IPS-NIHi11 (cell line): ENCODE results near the gene UCN.
"Not testable (repeated sequence)": the region's sequence is repeated elsewhere in the genome, so short reads cannot be mapped to it uniquely, and the experiment has no call there.

Experiments used
- DNase-seq: peaks from one replicate; pipeline ENCODE4 v3.0.0; 2012; ENCODE audit warnings: mixed read lengths, low spot score

The UCN gene

DNA sequence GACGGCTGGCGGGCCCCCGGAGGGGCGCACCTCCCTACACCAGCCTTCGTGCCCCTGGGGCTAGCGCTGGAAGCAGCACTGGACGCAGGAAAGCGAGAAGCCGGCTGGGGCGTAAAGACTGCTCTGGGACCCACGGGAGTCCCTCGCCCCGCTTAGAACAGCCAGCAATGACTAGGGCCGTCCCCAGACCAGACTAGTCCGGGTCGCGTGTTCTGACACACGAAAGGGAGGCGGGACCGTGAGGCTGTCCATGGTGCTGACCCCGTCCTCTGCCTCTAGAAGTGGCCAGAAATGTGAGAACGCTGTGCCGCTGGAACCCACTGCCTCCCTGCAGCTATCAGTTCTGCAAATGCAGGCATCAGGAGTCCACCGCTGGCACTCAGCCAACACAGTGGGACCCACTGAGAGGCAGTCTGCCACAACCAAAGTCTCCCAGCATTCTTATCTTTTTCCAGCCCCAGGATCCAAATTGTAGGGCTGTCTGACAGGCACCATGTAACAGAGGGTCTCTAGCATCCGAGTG is at the start of gene UCN:
UCN (minus strand) TSS at position 87 of the 523 bp plus-strand sequence. CDS start 550 bp downstream, outside the sequence.
- DNase-seq: peak; percentile 83

GRCh38 chr2:27356382-27357181 is 48.3 kb upstream of the UCN start, which contains the start of gene GTF3C2:
GTF3C2 (minus strand) TSS chr2:27356764; CDS start chr2:27343554, 13,210 bp downstream.
- peak; percentile 92 for DNase-seq

DNA sequence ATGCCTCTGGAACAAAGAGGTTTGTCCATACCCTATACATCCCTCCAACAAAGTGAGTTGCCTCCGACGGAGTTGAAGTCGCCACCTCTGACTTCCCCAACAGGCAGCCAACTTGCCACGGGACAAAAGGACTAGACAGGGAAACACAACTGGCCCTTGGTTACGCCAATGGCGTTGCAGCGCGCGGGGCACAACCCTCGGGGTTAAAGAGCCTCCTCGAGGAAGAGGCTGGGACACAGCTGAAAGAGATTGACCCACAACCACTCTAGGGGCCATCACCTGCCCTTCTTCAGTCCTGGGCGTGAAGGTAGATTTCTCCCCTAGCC is 47.8 kb upstream of the UCN start:
- DNase-seq: peak; percentile 55

- DNase-seq: no peak
These were observed 46.3 kb upstream of the UCN start for GRCh38 chr2:27354597-27354927.

- DNase-seq: no peak
These were observed 45.7 kb upstream of the UCN start for GRCh38 chr2:27353762-27354596.

DNA sequence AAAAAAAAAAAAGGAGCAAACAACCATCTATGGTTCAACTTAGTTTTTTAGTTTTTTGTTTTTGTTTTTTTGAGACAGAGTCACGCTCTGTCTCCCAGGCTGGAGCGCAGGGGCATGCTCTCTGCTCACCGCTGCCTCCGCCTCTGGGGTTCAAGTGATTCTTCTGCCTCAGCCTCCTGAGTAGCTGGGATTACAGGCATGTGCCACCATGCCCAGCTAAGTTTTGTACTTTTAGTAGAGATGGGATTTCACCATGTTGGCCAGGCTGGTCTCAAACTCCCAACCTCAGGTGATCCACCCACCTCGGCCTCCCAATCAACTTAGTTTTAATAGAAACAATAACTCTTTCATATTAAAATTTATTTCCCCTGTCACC is 45.1 kb upstream of the UCN start:
- DNase-seq: not testable (repeated sequence)

DNA sequence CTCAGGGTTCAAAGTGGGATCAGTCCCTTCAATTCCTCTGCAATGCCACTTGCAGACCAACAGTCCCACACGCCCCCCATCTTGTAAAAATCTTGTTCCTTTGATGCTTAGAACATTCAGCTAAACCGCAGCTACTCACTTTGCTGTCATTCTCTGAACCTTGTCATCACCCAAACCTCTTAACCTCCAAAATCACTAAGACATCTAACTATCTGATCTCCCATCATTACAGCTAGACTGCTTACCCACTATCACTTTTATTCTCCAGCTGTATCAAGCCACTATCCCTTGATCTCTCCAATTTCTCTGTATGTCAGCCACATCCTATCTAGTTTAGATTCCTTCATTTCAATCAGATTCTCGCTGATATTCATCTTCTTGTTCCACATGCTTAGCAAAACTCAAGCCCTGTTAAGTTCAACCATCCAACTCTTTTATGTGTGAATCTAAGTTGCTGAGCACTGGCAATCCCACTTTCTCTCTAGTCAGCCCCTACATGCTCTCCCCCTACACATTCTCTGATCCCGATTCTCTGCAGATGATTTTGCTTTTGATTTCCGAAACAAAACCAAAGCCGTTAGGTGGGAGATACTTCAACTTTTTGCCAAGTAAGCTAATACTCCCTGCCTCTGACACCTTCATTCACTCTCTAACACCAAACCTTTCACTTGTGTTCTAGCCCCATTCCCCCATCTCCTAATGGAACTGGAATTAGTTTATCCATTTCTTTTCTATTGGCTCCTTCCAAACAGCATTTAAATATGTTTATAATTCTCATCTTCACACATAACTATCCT is 43.8 kb upstream of the UCN start:
- DNase-seq: no peak

GRCh38 chr2:27350106-27350693 is 42.0 kb upstream of the UCN start:
- no peak for DNase-seq

DNA sequence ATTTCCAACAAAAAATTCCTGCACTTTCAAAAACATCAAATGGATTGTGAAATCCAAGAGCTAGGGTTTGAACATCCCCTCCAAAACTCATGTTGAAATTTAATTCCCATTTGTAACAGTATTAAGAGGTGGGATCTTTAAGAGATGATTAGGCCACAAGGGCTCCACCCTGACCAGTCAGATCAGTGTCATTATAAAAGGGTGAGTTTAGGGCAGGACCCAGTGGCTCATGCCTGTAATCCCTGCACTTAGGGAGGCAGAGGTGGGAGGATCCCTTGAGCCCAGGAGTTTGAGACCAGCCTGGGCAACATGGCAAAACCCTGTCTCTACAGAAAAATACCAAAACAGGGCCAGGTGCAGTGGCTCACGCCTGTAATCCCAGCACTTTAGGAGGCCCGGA is 39.4 kb upstream of the UCN start:
- no peak for DNase-seq

DNA sequence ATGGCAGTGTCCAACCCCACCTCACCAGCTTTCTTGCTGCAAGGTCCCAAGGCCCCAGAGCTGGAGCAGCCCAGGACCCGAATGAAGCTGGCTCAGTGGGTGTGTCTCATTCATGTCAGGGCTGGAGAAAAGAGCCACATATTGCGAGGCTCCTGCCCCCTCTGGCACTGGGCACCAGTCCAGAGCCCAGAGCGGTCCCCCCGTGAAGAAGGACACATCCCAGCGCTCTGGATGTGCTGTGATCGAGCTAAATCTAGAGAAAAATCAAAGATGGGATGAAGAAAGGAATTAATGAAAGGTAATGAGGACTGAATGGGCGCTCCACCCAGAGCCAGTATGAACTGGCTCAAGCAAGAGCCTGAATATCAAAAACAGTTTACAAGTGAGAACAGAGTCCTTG is 27.9 kb upstream of the UCN start:
- DNase-seq: no peak

GRCh38 chr2:27335311-27335710 is 27.1 kb upstream of the UCN start:
- no peak for DNase-seq

DNA sequence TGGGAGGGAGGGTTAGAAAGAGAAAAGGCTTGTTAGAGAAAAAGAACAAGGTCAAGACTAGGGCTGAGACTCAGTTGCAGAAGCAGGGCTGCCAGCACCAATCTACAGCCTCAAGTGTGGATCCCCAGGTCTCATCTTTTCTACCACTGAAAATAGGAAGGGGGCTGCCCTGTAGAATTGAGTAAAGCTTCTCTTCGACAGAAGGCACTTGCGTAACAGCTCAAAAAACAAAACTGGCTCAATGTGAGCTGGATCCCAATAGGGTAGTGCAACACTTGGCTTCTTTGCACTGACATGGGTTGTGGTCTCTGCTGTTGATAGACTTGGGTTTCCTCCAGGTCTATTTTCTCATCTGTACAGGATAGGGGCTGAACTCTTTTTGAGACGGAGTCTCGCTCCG is 16.5 kb upstream of the UCN start:
- no peak for DNase-seq

DNA sequence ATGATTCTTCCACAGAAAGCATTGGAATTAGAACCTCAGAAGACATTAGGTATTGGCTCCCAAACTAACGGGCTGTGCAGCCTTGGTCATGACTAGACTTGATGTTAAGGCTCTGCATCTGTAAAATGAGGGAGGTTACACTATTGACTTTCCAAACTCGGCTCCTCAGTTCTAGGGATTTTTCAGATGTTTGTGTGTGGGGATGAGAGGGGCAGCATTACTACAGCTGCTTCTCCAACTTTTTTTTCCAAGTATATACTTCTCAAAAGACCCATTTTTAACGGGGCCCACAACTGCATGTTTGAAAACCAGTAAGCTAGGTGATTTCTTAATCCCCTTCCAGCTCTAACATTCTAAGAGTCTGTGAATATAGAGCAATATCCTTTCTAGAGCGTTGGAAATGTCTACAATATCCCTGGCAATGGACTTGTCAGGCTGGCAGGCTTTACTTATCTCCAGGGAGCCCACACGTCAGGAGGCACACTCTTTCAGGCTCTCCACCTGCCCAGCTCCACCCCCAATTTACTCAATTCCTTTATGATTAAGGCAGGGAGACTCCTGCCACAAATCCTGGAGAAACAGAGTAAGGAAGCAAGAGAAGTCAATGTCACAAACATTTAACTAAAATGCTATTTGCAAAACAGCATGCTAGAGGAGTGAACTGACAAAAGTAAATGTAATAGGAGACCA is 15.5 kb upstream of the UCN start:
- DNase-seq: peak; percentile 32

- DNase-seq: peak; percentile 98
These were observed 14.7 kb upstream of the UCN start, which contains the start of gene MPV17 for GRCh38 chr2:27322766-27323595. MPV17 (minus strand) TSS chr2:27323097; CDS start chr2:27322517, 580 bp downstream.

GRCh38 chr2:27322301-27322765 is 14.1 kb upstream of the UCN start:
- no peak for DNase-seq

DNA sequence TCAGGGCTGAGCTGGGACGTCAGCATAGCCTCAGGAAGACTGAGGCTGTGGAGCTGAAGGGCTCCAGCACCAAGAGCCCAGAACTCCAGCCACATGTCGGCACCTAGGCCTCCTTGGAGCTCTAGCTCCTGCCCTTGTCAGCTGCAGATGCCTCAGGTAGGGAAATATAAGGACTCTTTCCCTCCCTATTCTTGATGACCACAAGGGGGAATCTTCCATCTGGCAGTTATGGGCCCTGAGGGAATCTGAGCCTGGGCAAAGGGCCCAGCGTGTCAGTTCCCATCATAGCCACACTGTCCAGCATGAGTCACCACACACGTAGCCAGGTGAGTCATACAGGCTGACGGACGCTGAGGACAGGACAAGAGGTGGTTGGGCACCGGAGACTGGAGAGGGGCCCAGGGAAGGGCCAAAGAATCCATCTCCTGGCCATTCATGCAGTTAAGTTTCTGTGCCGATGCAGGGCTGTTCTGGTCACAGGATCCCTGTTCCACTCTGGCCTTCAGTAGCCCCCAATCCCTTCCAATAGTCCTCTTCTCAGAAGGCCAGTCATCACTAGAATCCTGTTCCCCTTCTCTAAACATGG is 12.8 kb upstream of the UCN start:
- peak; percentile 71 for DNase-seq

DNA sequence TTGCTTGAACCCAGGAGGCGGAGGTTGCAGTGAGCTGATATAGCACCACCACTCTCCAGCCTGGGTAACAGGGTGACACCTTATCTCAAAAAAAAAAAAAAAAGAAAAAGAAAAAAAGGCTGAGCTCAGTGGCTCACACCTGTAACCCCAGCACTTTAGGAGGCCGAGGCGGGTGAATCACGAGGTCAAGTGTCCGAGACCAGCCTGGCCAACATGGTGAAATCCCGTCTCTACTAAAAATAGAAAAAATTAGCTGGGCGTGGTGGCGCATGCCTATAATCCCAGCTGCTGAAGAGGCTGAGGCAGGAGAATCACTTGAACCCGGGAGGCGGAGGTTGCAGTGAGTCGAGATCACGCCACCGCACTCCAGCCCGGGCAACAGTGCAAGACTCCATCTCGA is 11.6 kb upstream of the UCN start:
- not testable (repeated sequence) for DNase-seq

DNA sequence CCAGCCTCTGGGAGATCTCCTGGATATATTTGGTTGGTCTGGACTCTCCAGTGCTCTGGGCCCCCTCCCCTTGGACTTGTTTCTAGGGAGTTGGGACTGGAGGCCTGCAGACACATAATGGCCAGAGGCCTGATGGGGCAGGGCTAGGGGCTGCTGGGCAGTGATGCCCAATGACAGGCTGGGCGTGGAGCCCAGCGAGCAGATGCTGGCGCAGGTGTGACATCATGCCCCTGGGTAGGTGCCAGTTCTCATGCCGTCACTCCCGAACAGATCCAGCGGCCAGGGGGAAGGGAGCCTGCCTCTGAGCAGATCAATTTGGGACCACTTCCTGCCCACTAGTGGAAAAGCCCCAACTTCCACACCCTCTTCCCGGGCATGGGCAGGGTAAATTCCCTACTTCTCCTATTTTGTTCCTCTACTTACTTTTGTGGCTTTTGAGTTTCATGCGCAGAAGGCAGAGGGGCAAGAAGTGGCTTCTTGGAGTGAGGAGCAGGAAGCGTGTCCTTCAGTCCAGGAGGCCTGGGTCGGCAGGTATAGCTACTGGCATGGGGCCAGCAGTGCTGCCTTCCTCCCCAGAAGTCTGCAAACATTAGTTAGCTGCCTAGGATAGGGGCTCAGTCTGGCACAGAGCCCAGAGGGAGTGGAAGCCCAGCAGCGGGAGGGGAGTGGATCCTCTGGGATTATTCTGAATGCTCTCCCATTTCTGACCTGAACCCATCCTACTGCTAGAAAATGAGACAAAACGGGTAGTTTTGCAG is 8.6 kb upstream of the UCN start:
- DNase-seq: no peak

DNA sequence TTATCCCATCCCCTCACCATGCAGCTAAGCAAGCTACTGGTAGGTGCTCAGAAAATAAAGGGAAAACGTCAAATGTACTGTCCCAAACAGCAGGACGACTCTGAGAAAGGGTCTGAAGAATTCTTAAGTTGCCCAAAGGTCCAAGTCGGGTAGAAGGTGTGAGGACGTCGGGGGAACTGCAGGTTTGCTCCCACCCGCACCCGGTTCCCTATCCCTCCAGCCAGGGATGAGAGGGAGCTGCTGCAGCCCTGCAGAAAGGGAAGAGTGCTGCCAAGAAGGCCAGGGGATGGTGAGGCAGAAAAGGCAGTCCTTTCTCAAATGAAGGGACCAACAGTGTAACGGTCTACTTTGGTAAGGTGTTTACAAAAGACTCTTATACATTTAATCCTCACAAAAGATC is 6.9 kb upstream of the UCN start:
- no peak for DNase-seq
